Astrocyte (in vitro differentiated cells and primary cell): Measurements from ENCODE around the gene SLC22A31.

Source experiments
- EZH2 ChIP-seq: IDR thresholded peaks from 2 replicates; pipeline ENCODE4 v1.6.1; 2012; ENCODE audit warnings: mild to moderate bottlenecking, low read length, inconsistent platforms; ENCODE audit not compliant: insufficient read depth
- TF ChIP-seq, protein P1 (sequence below): IDR thresholded peaks from 2 replicates; pipeline ENCODE4 v1.5.1; 2011; ENCODE audit warnings: low read depth, mild to moderate bottlenecking, inconsistent platforms, low read length, moderate library complexity; ENCODE audit not compliant: insufficient read depth

DNA sequence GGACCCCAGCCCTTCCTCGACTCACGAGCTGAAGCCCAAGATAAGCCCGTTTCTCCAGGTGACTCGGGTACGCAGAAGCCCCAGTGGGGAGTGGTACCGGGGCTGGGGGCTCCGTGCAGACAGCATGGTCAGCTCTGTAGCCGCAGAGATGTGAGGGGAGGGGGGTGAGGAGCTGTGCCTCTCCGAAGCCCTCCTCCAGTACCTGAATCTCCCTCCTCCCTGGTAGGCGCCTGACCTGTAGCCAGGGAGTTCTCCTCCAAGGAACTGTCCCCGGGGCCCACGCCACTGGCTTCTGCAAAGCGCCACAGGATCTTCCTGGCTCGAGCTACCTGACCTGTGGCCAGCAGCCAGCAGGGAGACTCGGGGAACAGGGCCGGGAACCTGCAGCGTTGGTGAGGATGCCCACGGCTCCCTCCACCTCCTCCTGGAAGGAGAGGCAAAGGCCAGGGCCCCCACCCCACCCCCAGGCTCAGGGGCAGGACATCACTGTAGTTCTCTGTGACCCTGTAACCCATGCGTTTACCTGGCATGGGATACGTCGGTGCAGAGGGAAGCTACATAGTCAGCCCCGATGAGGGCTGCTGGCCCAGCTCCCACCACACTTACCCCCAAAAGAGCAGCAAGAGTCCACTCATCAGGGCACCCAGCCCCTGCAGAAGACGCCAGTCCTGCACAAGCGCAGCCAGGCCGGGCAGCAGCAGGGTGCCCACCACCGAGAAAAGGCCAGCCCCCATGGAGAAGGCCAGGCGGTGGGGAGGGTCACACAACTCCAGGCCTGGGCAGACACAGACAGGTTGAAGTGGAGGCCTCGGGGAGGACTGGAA lies 1.7 kb downstream of the SLC22A31 start:
- TF ChIP-seq, protein P1, sequence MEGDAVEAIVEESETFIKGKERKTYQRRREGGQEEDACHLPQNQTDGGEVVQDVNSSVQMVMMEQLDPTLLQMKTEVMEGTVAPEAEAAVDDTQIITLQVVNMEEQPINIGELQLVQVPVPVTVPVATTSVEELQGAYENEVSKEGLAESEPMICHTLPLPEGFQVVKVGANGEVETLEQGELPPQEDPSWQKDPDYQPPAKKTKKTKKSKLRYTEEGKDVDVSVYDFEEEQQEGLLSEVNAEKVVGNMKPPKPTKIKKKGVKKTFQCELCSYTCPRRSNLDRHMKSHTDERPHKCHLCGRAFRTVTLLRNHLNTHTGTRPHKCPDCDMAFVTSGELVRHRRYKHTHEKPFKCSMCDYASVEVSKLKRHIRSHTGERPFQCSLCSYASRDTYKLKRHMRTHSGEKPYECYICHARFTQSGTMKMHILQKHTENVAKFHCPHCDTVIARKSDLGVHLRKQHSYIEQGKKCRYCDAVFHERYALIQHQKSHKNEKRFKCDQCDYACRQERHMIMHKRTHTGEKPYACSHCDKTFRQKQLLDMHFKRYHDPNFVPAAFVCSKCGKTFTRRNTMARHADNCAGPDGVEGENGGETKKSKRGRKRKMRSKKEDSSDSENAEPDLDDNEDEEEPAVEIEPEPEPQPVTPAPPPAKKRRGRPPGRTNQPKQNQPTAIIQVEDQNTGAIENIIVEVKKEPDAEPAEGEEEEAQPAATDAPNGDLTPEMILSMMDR: no peak
- no peak for TF ChIP-seq EZH2
